Measurements from ENCODE around the gene ANKFN1. TPM values are rescaled to one million over a fixed set of nuclear protein-coding genes. Genes with fewer than 3 reads are reported as not detected.

ANKFN1 gene
- total RNA-seq, 1 experiment from 2014 or later = not detected

- no peaks in the 10 kb centered on the region for H3K9me3 ChIP-seq (ENCODE audit: low read depth, low read length, poor library complexity, severe bottlenecking)
- POLR2A ChIA-PET (ENCODE audit: low non-redundant PET) = no interaction called here
- H3K36me3 ChIP-seq (ENCODE audit: insufficient read depth, low read length, poor library complexity, severe bottlenecking) = no peaks in the 10 kb centered on the region
- no peaks in the 10 kb centered on the region for H3K4me1 ChIP-seq (ENCODE audit: insufficient read depth, low read length, poor library complexity, severe bottlenecking)
- H3K27ac ChIP-seq (ENCODE audit: low read depth, low read length, poor library complexity, severe bottlenecking) = no peak overlapping the region
- CTCF ChIA-PET = no interaction called here
- DNase-seq (ENCODE audit: low spot score) = no peak
- H3K27me3 ChIP-seq (replicated peaks; ENCODE audit: insufficient read depth, low read depth, low read length, poor library complexity) = no peaks in the 10 kb centered on the region
- no peak overlapping the region for H3K4me3 ChIP-seq (ENCODE audit: low read depth, low read length, poor library complexity, severe bottlenecking)
- intact Hi-C loops (cut with micrococcal nuclease; ENCODE audit: unreplicated experiment) = no loop called here
- TF ChIP-seq EZH2 (IDR thresholded peaks at IDR 0.05; ENCODE audit: borderline replicate concordance, low read depth, low read length, poor library complexity, severe bottlenecking) (no peak), CTCF (conservative IDR thresholded peaks at IDR 0.05; ENCODE audit: low read depth, low read length) (no peak)
- no TSS peak for BruUV-seq (replicated peaks)
These were observed 271.3 kb downstream of the ANKFN1 start for GRCh38 chr17:56424543-56425044.

GRCh38 chr17:56425483-56425882, 272.2 kb downstream of the ANKFN1 start:
- CTCF ChIA-PET = interaction anchor here (0.6 kb wide), 1 partner anchor 12 kb away, joined by 3 read pairs; no protein-coding TSS in a partner anchor
- Histone ChIP-seq H3K36me3 (ENCODE audit: insufficient read depth, low read length, poor library complexity, severe bottlenecking) (no peaks in the 10 kb centered on the region), H3K4me3 (ENCODE audit: low read depth, low read length, poor library complexity, severe bottlenecking) (no peak overlapping the region), H3K9me3 (ENCODE audit: low read depth, low read length, poor library complexity, severe bottlenecking) (no peaks in the 10 kb centered on the region), H3K27ac (ENCODE audit: low read depth, low read length, poor library complexity, severe bottlenecking) (no peak overlapping the region), H3K27me3 (replicated peaks; ENCODE audit: insufficient read depth, low read depth, low read length, poor library complexity) (no peaks in the 10 kb centered on the region), H3K4me1 (ENCODE audit: insufficient read depth, low read length, poor library complexity, severe bottlenecking) (no peaks in the 10 kb centered on the region)
- POLR2A ChIA-PET (ENCODE audit: low non-redundant PET) = no interaction called here
- DNase-seq (ENCODE audit: low spot score) = no peak
- BruUV-seq (replicated peaks) = no TSS peak
- no peak for TF ChIP-seq EZH2 (IDR thresholded peaks at IDR 0.05; ENCODE audit: borderline replicate concordance, low read depth, low read length, poor library complexity, severe bottlenecking)
- intact Hi-C loops (cut with micrococcal nuclease; ENCODE audit: unreplicated experiment) = no loop called here

- ChIA-PET POLR2A (ENCODE audit: low non-redundant PET) (no interaction called here), CTCF (no interaction called here)
- no peak for DNase-seq (ENCODE audit: low spot score)
- Histone ChIP-seq H3K36me3 (ENCODE audit: insufficient read depth, low read length, poor library complexity, severe bottlenecking) (no peaks in the 10 kb centered on the region), H3K27ac (ENCODE audit: low read depth, low read length, poor library complexity, severe bottlenecking) (no peak overlapping the region), H3K4me1 (ENCODE audit: insufficient read depth, low read length, poor library complexity, severe bottlenecking) (no peaks in the 10 kb centered on the region), H3K27me3 (replicated peaks; ENCODE audit: insufficient read depth, low read depth, low read length, poor library complexity) (peaks cover 3% of the 10 kb centered on the region), H3K4me3 (ENCODE audit: low read depth, low read length, poor library complexity, severe bottlenecking) (no peak overlapping the region), H3K9me3 (ENCODE audit: low read depth, low read length, poor library complexity, severe bottlenecking) (no peaks in the 10 kb centered on the region)
- no TSS peak for BruUV-seq (replicated peaks)
- TF ChIP-seq EZH2 (IDR thresholded peaks at IDR 0.05; ENCODE audit: borderline replicate concordance, low read depth, low read length, poor library complexity, severe bottlenecking) (no peak), CTCF (conservative IDR thresholded peaks at IDR 0.05; ENCODE audit: low read depth, low read length) (no peak)
- intact Hi-C loops (cut with micrococcal nuclease; ENCODE audit: unreplicated experiment) = no loop called here
These were observed 273.6 kb downstream of the ANKFN1 start for GRCh38 chr17:56426901-56427300.

GRCh38 chr17:56431736-56432135, 278.5 kb downstream of the ANKFN1 start:
- no TSS peak for BruUV-seq (replicated peaks)
- no peak for DNase-seq (ENCODE audit: low spot score)
- Histone ChIP-seq H3K27ac (ENCODE audit: low read depth, low read length, poor library complexity, severe bottlenecking) (no peak overlapping the region), H3K4me3 (ENCODE audit: low read depth, low read length, poor library complexity, severe bottlenecking) (no peak overlapping the region), H3K27me3 (replicated peaks; ENCODE audit: insufficient read depth, low read depth, low read length, poor library complexity) (peaks cover 7% of the 10 kb centered on the region), H3K36me3 (ENCODE audit: insufficient read depth, low read length, poor library complexity, severe bottlenecking) (no peaks in the 10 kb centered on the region), H3K9me3 (ENCODE audit: low read depth, low read length, poor library complexity, severe bottlenecking) (no peaks in the 10 kb centered on the region), H3K4me1 (ENCODE audit: insufficient read depth, low read length, poor library complexity, severe bottlenecking) (no peaks in the 10 kb centered on the region)
- intact Hi-C loops (cut with micrococcal nuclease; ENCODE audit: unreplicated experiment) = no loop called here
- ChIA-PET POLR2A (ENCODE audit: low non-redundant PET) (no interaction called here), CTCF (no interaction called here)
- no peak for TF ChIP-seq CTCF (conservative IDR thresholded peaks at IDR 0.05; ENCODE audit: low read depth, low read length)
- no peak for TF ChIP-seq EZH2 (IDR thresholded peaks at IDR 0.05; ENCODE audit: borderline replicate concordance, low read depth, low read length, poor library complexity, severe bottlenecking)

Data from A673 (cell line).